Trophoblast cell (in vitro differentiated cells and primary cell): ENCODE data around the gene SLC5A2.
"Not testable (repeated sequence)": the region's sequence is repeated elsewhere in the genome, so short reads cannot be mapped to it uniquely, and the experiment has no call there.

Experiments used
- DNase-seq, 2 donors: peaks; one replicate each; pipeline ENCODE4 v3.0.0-alpha.2; 2016
- H2AFZ ChIP-seq: 2 replicates; pipeline ENCODE4 v1.6.1; 2013; ENCODE audit warnings: low read length, moderate library complexity, mild to moderate bottlenecking; ENCODE audit not compliant: insufficient read depth, poor library complexity
- H2AK5ac ChIP-seq: 2 replicates; pipeline ENCODE4 v1.6.1; 2013; ENCODE audit warnings: mild to moderate bottlenecking, low read length
- H2BK120ac ChIP-seq: 2 replicates; pipeline ENCODE4 v1.6.1; 2013; ENCODE audit warnings: low read length, mild to moderate bottlenecking, moderate library complexity; ENCODE audit not compliant: insufficient read depth, poor library complexity
- H2BK12ac ChIP-seq: 2 replicates; pipeline ENCODE4 v1.6.1; 2013; ENCODE audit warnings: mild to moderate bottlenecking, low read length, moderate library complexity
- H2BK5ac ChIP-seq: 2 replicates; pipeline ENCODE4 v1.6.1; 2013; ENCODE audit warnings: low read length, low read depth, moderate library complexity, mild to moderate bottlenecking; ENCODE audit not compliant: poor library complexity
- H3K14ac ChIP-seq: 2 replicates; pipeline ENCODE4 v1.6.1; 2013; ENCODE audit warnings: mild to moderate bottlenecking, low read length
- H3K18ac ChIP-seq: 2 replicates; pipeline ENCODE4 v1.6.1; 2013; ENCODE audit warnings: mild to moderate bottlenecking, low read length
- H3K23ac ChIP-seq: 2 replicates; pipeline ENCODE4 v1.6.1; 2013; ENCODE audit warnings: low read length
- H3K27ac ChIP-seq: 2 replicates; pipeline ENCODE4 v1.5.1; 2013; ENCODE audit warnings: low read depth, mild to moderate bottlenecking, inconsistent platforms, low read length, moderate library complexity
- H3K27me3 ChIP-seq: 2 replicates; pipeline ENCODE4 v1.6.1; 2013; ENCODE audit warnings: inconsistent platforms, mild to moderate bottlenecking, low read length, moderate library complexity; ENCODE audit not compliant: insufficient read depth
- H3K36me3 ChIP-seq, 2 experiments: 1 replicate in 1 of 2; 2 replicates in 1 of 2; pipeline ENCODE4 v1.6.1; 2013; ENCODE audit warnings: low read length in 2 of 2, mild to moderate bottlenecking in 2 of 2, moderate library complexity in 1 of 2; ENCODE audit not compliant: insufficient read depth in 2 of 2, control insufficient read depth in 1 of 2
- H3K4ac ChIP-seq: 2 replicates; pipeline ENCODE4 v1.6.1; 2013; ENCODE audit warnings: low read depth, mild to moderate bottlenecking, low read length, moderate library complexity
- H3K4me1 ChIP-seq, 2 experiments: 1 replicate in 1 of 2; 2 replicates in 1 of 2; pipeline ENCODE4 v1.6.1; 2013; ENCODE audit warnings: low read length in 2 of 2, mild to moderate bottlenecking in 2 of 2, moderate library complexity in 1 of 2; ENCODE audit not compliant: insufficient read depth in 2 of 2, control insufficient read depth in 1 of 2
- H3K4me2 ChIP-seq: 2 replicates; pipeline ENCODE4 v1.6.1; 2013; ENCODE audit warnings: inconsistent platforms, mild to moderate bottlenecking, low read length, moderate library complexity
- H3K4me3 ChIP-seq: 2 replicates; pipeline ENCODE4 v1.5.1; 2013; ENCODE audit warnings: mild to moderate bottlenecking, low read depth, low read length, inconsistent platforms
- H3K79me1 ChIP-seq: one replicate; pipeline ENCODE4 v1.6.1; 2013; ENCODE audit warnings: low read length
- H3K79me2 ChIP-seq: 2 replicates; pipeline ENCODE4 v1.6.1; 2013; ENCODE audit warnings: low read length, mild to moderate bottlenecking; ENCODE audit not compliant: control insufficient read depth, insufficient read depth, poor library complexity
- H3K9ac ChIP-seq: 2 replicates; pipeline ENCODE4 v1.6.1; 2013; ENCODE audit warnings: mild to moderate bottlenecking, low read length
- H3K9me3 ChIP-seq: 2 replicates; pipeline ENCODE4 v1.6.1; 2013; ENCODE audit warnings: low read depth, mild to moderate bottlenecking, control low read depth, inconsistent platforms, low read length; ENCODE audit not compliant: insufficient read depth
- H4K12ac ChIP-seq: 2 replicates; pipeline ENCODE4 v1.6.1; 2013; ENCODE audit warnings: low read depth, mild to moderate bottlenecking, low read length, moderate library complexity
- H4K8ac ChIP-seq: 2 replicates; pipeline ENCODE4 v1.6.1; 2013; ENCODE audit warnings: low read depth, mild to moderate bottlenecking, low read length, moderate library complexity
- H4K91ac ChIP-seq: one replicate; pipeline ENCODE4 v1.6.1; 2013; ENCODE audit warnings: low read depth, mild to moderate bottlenecking, low read length, moderate library complexity
- WGBS: extraction: QIAGEN DNeasy Blood & Tissue Kit; methylation state at CpG from one replicate; pipeline ENCODE4 v1.1.7; 2013; ENCODE audit warnings: missing lambda C conversion rate; ENCODE audit not compliant: insufficient read length, insufficient coverage; ENCODE audit errors: extremely low coverage; 5-methylcytosine and 5-hydroxymethylcytosine counted together

The SLC5A2 gene

DNA sequence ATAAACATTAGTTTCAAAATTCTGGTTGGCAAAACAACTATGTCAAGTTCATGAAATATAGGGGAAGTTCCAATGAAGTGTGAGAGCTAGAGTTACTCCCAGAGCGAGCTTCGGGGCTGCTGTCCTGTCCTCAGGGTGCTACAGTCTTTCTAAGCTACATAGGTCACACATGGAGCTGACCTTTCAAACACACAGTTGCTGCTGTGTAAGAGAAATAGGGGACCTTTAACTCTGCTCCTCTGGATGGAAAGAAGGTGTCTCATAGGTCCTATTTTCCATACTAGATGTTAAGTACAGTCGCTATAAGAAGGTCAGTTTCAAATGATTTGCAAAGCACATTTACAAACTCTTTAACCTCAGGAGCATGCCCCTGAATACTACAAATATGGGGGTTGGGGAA is 38.4 kb downstream of the SLC5A2 start:
- no peak overlapping the region for H2AFZ ChIP-seq
- H2AK5ac ChIP-seq, result no peak overlapping the region
- peaks cover 2% of the 10 kb centered on the region for H3K9me3 ChIP-seq
- H4K91ac ChIP-seq, result no peak overlapping the region
- no peak overlapping the region for H3K9ac ChIP-seq
- H3K4me3 ChIP-seq, result no peak overlapping the region
- no peak overlapping the region for H3K18ac ChIP-seq
- no peak overlapping the region for H2BK120ac ChIP-seq
- no peak overlapping the region for H4K12ac ChIP-seq
- no peaks in the 10 kb centered on the region for H3K79me2 ChIP-seq
- H3K23ac ChIP-seq, result no peak overlapping the region
- no peak overlapping the region for H3K4ac ChIP-seq
- no peak overlapping the region for H2BK12ac ChIP-seq
- no peaks in the 10 kb centered on the region for H3K36me3 ChIP-seq
- no peak overlapping the region for H2BK5ac ChIP-seq
- H3K4me1 ChIP-seq, result no peaks in the 10 kb centered on the region
- no peaks in the 10 kb centered on the region for H3K27me3 ChIP-seq
- no peak overlapping the region for H3K4me2 ChIP-seq
- H3K27ac ChIP-seq, result no peak overlapping the region
- WGBS, result no CpG with 5 or more reads among the region's 3 CpGs
- no peak overlapping the region for H3K14ac ChIP-seq
- no peak for DNase-seq
- H3K79me1 ChIP-seq, result no peaks in the 10 kb centered on the region
- H4K8ac ChIP-seq, result no peak overlapping the region

GRCh38 chr16:31522071-31522470 is 39.1 kb downstream of the SLC5A2 start:
- Histone ChIP-seq H3K27ac (no peak overlapping the region), H2BK120ac (no peak overlapping the region)

GRCh38 chr16:31523768-31524167 is 40.8 kb downstream of the SLC5A2 start:
- H3K79me2 ChIP-seq, H4K8ac ChIP-seq, H3K23ac ChIP-seq, H3K27ac ChIP-seq, H3K18ac ChIP-seq, H4K12ac ChIP-seq, H3K4me2 ChIP-seq, H3K4me3 ChIP-seq, H3K4me1 ChIP-seq, H3K27me3 ChIP-seq, H4K91ac ChIP-seq, DNase-seq, H2BK12ac ChIP-seq, H3K79me1 ChIP-seq, H2AK5ac ChIP-seq, H3K9ac ChIP-seq, H3K9me3 ChIP-seq, H3K4ac ChIP-seq, H3K14ac ChIP-seq, H2BK5ac ChIP-seq, H3K36me3 ChIP-seq, H2AFZ ChIP-seq, H2BK120ac ChIP-seq: not testable (repeated sequence)
- WGBS, result no CpG with 5 or more reads among the region's 6 CpGs

More at GRCh38 chr16:31522071-31522470, 39.1 kb downstream of the SLC5A2 start:
- H3K36me3 ChIP-seq, result no peaks in the 10 kb centered on the region
- no peak overlapping the region for H4K91ac ChIP-seq
- no peak overlapping the region for H3K18ac ChIP-seq
- no peak overlapping the region for H3K23ac ChIP-seq
- H2AFZ ChIP-seq, result no peak overlapping the region
- H3K27me3 ChIP-seq, result no peaks in the 10 kb centered on the region
- H3K9ac ChIP-seq, result no peak overlapping the region
- no peak overlapping the region for H2BK12ac ChIP-seq
- H2BK5ac ChIP-seq, result no peak overlapping the region
- H3K14ac ChIP-seq, result no peak overlapping the region
- H3K79me1 ChIP-seq, result no peaks in the 10 kb centered on the region
- no peak overlapping the region for H3K4me3 ChIP-seq
- H3K4me1 ChIP-seq, result no peaks in the 10 kb centered on the region
- no CpG with 5 or more reads among the region's 6 CpGs for WGBS
- no peak overlapping the region for H2AK5ac ChIP-seq
- no peak for DNase-seq
- no peak overlapping the region for H3K4ac ChIP-seq
- no peaks in the 10 kb centered on the region for H3K79me2 ChIP-seq
- no peak overlapping the region for H4K8ac ChIP-seq
- H3K4me2 ChIP-seq, result no peak overlapping the region
- H4K12ac ChIP-seq, result no peak overlapping the region
- H3K9me3 ChIP-seq, result peaks cover 2% of the 10 kb centered on the region

DNA sequence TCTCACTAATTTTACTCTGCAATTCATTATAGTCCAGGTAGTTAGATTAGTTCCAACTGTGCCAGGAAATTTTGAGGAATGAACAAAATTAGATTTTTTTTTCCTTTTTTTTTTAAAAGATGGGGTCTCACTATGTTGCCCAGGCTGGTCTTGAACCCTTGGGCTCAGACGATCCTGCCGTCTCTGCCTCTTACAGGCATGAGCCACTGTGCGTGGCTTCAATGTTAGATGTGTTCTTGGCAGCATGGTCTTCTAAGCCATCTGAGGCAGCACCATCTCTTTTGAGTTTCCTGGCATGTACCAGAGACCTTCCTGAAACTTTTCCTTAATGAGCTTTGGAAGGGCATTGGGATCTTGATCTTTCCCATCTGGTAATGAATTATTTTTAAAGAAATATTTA is 42.2 kb downstream of the SLC5A2 start:
- H2BK12ac ChIP-seq, result no peak overlapping the region
- no peak overlapping the region for H2AFZ ChIP-seq
- peaks cover 0 to 4% of the 10 kb centered on the region in 2 experiments for H3K4me1 ChIP-seq
- no peak for DNase-seq
- no peak overlapping the region for H4K91ac ChIP-seq
- no peaks in the 10 kb centered on the region for H3K79me1 ChIP-seq
- H3K27ac ChIP-seq, result no peak overlapping the region
- no CpG with 5 or more reads among the region's 3 CpGs for WGBS
- peaks cover 4% of the 10 kb centered on the region for H3K9me3 ChIP-seq
- H3K18ac ChIP-seq, result no peak overlapping the region
- H3K36me3 ChIP-seq, result no peaks in the 10 kb centered on the region
- no peak overlapping the region for H4K8ac ChIP-seq
- no peak overlapping the region for H2BK5ac ChIP-seq
- H3K9ac ChIP-seq, result no peak overlapping the region
- no peak overlapping the region for H3K4ac ChIP-seq
- no peak overlapping the region for H4K12ac ChIP-seq
- H2BK120ac ChIP-seq, result no peak overlapping the region
- H2AK5ac ChIP-seq, result no peak overlapping the region
- H3K79me2 ChIP-seq, result no peaks in the 10 kb centered on the region
- H3K23ac ChIP-seq, result no peak overlapping the region
- no peak overlapping the region for H3K4me3 ChIP-seq
- peaks cover 21% of the 10 kb centered on the region for H3K27me3 ChIP-seq
- no peak overlapping the region for H3K4me2 ChIP-seq
- H3K14ac ChIP-seq, result no peak overlapping the region
